SK-MEL-5 (cell line): ENCODE results near the gene MTERF4. TPM values are rescaled to one million over a fixed set of nuclear protein-coding genes. Genes with fewer than 3 reads are reported as not detected.
"Not testable (repeated sequence)": the region's sequence is repeated elsewhere in the genome, so short reads cannot be mapped to it uniquely, and the experiment has no call there.

Source experiments
- DNase-seq: peaks from one replicate; pipeline ENCODE4 v3.0.0-alpha.2; 2016; ENCODE audit warnings: low read depth, low spot score
- in situ Hi-C: cut with HindIII; loops from 2 replicates; pipeline ENCODE4 v1.10.0; 2016; ENCODE audit warnings: low sequenced_read_pairs, high pct_unique_total_duplicates, low pct_unique_long_range_greater_than_20kb
- total RNA-seq: library from RNA; depleted of rRNA; stranded (reverse); fragments of >200 nt; shearing (Covaris generic); gene quantifications from 2 replicates; pipeline ENCODE4 v1.2.3, GENCODE V29; 2014

MTERF4 gene
- total RNA-seq, 1 experiment from 2014 or later, result 10.8 TPM

DNA sequence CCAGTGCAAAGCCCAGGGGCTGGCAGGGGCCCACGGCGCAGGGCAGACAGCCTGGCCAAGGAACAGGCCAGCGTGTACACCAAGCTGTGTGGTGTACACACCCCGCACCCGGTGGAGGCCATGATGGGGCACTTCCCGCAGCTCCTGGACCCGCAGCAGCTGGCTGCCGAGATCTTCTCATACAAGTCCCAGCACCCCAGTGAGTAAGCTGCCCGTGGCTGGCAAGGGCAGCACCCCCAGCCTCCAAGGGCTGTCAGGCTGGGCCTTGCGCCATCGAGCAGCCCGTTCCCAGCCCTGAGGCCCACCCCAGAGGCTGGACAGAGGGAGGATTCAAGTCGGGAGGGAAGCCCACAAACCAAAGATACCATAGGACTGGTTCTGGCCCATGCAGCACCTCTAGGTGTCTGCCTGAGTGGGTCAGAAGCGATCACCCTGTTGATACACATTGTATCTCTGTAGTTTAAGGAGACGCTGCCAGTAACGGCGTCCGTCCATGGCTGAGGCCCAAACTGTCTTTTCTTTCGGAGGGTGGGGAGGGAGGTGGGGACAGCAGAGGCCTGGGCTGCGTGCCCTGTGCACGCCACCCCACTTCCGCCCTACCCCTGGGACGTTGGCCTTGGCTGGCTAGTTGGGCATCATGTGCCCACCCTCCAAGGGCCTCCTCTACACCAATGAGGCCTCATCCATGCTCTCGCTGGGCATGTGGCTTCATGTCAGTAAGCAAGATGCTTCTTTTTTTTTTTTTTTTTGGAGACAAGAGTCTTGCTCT is 16.8 kb upstream of the MTERF4 start:
- no peak for DNase-seq
- in situ Hi-C loops, result no loop called here

GRCh38 chr2:241116606-241117560 is 14.8 kb upstream of the MTERF4 start:
- in situ Hi-C loops, result no loop called here

GRCh38 chr2:241115361-241115760 is 13.3 kb upstream of the MTERF4 start:
- in situ Hi-C loops, result no loop called here
- DNase-seq, result no peak

More at GRCh38 chr2:241116606-241117560, 14.8 kb upstream of the MTERF4 start:
- no peak for DNase-seq

DNA sequence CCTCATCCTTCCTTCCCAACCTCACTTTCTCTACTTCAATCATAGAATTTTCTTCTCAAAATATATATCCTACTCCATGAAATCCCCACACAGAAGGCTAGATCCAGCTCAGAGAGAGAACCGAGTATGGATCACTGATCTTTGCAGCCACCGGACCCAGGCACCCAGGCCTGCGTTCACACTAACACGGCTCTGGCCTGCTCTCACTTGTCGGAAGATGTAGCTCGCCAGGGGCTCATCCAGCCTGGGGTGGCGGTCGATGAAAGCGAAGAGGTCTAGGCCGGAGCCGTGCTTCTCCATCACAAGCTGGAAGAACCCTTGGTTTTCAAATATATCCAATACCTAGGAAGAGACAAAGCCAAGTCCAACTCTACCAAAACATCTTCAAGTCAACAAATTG is 12.7 kb upstream of the MTERF4 start:
- in situ Hi-C loops, result no loop called here

GRCh38 chr2:241112592-241112991 is 10.5 kb upstream of the MTERF4 start:
- DNase-seq, result no peak
- in situ Hi-C loops, result no loop called here

More for the DNA sequence above, 12.7 kb upstream of the MTERF4 start:
- no peak for DNase-seq

DNA sequence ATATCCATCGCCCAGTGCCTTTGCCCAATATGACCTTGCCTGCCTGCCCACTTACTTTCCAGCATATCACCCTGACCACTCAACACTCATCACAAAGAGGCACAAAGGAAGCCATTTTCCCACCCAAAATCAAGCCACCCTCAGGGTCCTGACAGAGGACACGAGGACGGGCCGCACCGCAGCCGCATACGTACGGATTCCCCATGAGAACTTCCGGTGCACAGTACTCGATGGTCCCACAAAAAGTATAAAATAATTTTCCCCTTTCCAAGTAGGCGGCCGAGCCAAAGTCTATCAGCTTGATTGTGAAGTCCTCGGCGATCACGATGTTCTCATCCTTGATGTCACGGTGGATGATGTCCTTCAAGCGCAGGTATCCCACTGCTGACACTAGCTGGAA is 10.0 kb upstream of the MTERF4 start:
- no peak for DNase-seq
- in situ Hi-C loops, result no loop called here

- DNase-seq, result no peak
- in situ Hi-C loops, result no loop called here
These were observed 9.3 kb upstream of the MTERF4 start for GRCh38 chr2:241111440-241111805.

DNA sequence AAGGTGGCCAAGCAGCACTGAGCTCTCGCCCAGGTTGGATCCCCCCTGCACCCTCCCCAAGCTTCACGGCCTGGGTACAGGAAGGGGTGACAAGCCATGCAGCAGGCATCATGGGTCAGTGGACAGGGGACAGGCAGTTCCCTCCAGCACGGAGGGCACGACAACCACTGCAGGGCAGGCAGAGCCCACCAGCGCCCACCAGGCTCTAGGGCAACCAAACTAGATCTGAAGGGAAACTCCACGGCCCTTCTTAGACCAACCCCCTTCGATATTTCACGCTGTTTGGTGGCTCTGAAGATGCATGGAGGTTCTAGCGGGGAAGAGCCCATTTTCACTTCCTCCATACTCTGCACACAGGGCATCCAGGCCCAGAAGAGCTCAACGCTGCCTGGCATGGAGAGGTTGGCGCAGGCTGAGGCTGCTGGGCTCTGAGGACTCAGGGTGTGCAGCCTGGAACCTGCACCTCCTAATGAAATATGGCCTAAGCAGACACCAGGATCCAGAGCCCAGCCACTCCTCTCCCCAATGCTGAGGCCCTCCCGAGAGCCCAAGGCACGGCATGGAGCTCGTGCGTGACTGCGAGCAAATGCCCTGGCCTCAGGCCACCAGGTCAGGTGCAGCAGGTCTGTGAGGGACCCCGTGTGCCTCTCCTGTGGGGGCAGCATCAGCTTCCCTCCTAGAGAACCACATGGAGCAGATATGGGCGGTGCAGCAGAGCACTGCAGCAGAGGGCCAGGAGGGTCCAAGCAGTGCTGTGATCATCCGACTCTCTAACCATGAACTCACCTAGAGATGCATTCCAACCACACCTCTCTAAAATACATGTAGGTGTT is 8.7 kb upstream of the MTERF4 start:
- DNase-seq, result no peak
- in situ Hi-C loops, result no loop called here

DNA sequence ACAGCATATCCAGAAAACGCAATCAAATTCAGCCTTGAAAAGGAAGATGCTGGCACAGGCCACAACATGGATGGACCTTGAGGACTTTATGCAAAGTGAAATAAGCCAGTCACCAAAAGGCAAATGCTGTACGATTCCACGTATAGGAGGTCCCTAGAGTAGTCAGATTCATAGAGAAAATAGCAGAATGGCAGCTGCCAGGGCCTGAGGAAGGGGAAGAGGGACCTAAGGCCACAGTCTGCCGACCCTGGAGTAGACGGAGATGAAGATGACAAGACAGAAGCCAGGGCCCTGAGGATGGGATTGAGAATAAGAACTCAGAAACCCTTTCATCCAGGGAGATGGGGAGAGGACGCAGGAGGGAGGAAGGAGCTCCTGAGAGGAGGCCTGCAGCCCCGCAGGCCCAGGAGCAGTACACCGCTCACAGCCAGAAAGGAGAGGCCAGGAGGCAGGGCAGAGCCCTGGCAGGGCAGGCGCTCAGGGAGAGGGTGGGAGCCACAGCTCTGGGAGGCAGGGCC is 8.1 kb upstream of the MTERF4 start:
- no peak for DNase-seq
- in situ Hi-C loops, result no loop called here

DNA sequence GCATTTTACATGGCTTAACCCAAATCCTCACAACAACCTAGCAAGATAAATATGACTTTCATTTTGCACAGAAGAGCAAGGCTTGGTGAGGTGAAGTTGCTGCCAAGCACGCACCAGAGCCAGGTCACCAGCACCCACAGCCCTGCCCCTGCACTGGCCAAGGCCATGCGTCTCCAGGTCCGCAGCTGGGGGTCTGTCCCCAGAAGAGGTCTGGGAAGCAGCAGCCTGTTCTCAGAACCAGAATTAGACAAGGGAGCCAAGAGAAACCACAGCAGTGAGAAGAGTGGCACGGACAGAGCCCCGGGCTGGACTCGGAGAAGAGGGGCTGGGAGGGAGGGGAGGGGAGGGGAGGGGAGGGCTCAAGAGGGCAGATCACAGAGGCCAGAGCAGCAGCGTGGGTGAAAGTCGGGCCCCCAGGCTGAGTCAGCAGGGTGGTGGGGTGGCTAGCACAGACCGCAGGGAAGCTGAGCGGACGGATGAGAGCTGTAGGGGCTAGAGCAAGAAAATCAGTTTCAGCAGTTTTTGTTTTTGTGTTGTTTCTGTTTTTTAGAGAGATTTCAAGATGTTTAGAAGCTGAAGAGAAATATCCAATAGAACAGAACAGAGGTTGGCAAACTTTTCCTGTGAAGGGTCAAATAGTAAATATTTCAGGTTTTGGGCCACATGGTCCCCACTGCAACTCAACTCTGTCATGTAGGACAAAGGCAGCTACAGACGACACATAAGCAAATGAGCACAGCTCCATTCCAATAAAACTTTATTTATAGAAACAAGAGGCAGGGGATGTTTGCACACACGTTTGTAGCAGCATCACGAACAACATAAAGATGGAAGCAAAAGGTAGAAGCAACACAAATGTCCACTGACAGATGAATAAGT is 7.4 kb upstream of the MTERF4 start:
- no peak for DNase-seq
- in situ Hi-C loops, result no loop called here

- in situ Hi-C loops, result no loop called here
- no peak for DNase-seq
These were observed 6.5 kb upstream of the MTERF4 start for GRCh38 chr2:241108271-241109209.

GRCh38 chr2:241107031-241107783 is 5.1 kb upstream of the MTERF4 start:
- DNase-seq, result no peak
- in situ Hi-C loops, result no loop called here

DNA sequence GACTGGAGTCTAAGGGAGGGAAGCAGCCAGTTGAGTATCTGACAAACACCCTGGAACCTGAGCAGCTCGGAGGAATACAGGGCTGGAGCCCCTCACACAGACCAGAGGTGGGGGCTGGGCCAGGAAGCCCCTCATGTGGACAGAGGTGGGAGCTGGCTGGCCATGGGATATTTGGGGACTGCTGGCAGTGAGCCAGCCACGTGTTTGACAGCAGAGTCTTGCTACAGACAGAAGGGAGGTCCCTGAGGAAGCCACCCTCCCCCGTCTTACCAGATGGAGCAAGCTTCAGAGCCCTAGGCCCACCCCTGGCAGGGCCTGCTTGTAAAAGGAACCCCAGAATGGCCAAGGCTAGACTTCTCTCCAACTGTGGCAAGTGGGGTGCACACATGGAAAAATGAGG is 3.6 kb upstream of the MTERF4 start:
- DNase-seq, result no peak
- in situ Hi-C loops, result no loop called here

- DNase-seq, in situ Hi-C loops: not testable (repeated sequence)
These were observed 2.5 kb upstream of the MTERF4 start for GRCh38 chr2:241104611-241105010.

DNA sequence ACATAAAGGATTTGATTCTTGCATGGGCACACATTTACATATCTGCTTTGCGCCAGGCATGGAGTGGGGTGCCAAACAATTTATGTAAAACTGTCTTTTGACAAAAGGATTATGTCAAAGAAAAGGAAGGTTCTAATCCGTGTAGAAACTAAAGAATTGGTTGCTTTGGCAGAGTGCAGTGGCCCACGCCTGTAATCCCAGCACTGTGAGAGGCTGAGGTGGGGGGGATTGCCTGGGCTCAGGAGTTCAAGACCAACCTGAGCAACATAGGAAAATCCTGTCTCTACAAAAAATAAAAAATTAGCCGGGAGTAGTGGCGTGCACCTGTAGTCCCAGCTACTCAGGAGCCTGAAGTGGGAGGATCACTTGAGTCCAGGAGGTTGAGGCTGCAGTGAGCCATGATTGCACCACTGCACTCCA is 1.1 kb upstream of the MTERF4 start:
- DNase-seq, result no peak
- in situ Hi-C loops, result no loop called here
